DMS 273 treated with DMSO at 0.1 percent for 48 hours (cell line): ENCODE measurements around the gene NPEPL1.

Experiments
- DNase-seq: peaks from one replicate; lab custom pipeline; 2025; lab: John Stamatoyannopoulos, UW

The NPEPL1 gene

DNA sequence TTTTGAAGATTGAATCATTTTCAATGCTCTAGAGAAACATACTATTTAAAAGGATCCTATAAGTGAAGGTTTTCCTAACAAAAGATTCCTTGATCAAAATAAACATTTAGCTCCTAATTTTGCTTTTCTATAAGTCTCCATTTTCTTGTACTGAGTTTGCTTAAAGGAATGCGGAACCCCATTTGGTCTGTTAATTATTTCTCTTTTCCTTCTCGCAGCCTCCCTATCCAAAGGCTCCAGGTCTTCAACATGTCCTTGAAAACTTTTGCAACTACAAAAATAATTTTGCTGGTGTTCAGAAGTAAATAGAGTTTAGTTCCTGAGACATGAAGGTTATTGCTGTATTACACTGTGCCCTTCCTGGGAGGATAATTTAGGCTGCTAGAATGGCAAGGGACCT lies 8.3 kb upstream of the NPEPL1 start:
- DNase-seq, result no peak

DNA sequence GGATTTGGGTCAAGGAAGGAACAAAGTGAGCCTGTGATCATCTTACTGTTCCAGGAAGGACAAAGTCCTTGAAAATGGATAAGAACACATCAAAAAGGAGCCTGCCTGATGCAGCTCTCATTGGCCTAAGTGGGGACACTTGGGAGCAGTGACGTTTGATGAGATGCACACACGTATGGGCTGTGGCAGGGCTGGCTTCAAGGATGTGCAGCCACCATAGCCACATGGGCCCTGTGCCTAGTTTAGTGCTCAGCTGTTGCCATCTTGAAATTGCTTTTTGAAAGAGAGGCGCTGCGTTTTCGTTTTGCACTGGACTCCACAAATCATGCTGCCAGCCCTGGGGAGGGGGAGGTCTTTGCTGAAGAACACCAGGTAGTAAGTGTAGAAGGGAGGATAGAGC lies 6.6 kb upstream of the NPEPL1 start:
- DNase-seq, result no peak

DNA sequence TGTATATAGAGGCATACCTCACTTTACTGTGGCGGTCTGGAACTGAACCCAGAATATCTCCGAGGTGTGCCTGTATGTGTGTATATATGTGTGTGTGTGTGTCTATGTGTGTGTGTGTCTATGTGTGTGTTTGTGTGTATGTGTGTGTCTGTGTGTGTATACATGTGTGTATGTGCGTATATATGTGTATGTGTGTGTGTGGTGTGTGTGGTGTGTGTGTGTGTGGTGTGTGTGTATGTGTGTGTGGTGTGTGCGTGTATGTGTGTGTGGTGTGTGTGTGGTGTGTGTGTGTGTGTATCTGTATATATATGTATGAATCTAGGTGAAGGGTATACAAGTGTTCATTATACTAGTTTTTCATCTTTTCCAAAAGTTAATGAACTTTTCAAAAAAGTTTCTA lies 4.2 kb upstream of the NPEPL1 start:
- no peak for DNase-seq

DNA sequence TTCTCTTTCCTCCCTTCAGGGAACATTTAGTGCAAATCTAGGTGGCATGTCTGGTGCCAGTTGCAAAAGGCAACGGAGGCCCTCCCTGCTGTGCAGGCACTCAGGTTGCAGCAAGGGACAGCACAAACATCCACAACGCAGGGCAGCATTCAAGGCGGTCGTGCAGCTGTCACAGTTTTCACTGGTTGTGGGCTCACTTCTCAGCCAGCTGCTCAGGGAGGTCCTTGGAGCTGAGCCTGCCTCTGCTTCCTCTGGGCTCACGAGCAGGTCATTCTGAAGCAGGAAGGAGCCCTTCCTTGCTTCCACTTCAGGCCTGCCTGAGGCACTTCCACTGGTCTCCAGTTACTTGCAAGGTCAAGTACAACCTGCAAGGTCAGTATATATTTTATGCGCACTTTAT lies 3.8 kb upstream of the NPEPL1 start:
- DNase-seq, result peak; percentile 83

DNA sequence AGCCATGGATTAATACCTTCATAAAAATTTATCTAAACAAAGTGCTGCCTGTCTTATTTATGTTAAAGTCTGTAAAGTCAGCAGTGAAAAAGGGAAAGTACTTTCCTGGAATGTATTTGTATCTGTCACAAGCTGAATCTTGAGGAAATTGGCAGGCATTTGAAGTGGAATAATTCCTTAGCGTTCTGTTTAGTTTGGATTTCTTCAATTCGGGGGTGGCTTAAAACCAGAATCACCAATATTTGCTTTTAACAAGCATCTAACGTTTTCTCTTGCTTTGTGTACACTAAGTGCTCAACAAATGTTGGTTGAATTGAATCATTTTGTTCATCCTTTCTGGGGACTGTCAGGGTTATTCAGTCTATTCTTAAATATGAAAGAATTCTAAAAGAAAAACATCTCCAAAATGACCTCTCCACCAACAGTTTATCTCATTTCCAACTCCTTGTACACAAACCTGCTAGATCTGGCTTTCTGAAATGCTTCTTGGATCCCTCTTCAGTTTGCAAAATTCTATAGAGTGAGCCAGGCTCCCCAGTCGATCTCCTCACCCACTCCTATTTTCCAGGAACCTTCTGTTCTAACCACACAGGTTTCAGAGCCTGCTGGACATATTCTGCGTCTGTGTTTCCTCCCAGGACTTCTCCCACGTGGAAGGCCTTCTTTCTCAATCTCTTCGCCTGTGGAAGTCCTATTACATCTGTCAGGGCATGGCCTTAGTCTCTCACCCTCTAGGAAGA lies 2.0 kb upstream of the NPEPL1 start:
- DNase-seq, result peak; percentile 5

DNA sequence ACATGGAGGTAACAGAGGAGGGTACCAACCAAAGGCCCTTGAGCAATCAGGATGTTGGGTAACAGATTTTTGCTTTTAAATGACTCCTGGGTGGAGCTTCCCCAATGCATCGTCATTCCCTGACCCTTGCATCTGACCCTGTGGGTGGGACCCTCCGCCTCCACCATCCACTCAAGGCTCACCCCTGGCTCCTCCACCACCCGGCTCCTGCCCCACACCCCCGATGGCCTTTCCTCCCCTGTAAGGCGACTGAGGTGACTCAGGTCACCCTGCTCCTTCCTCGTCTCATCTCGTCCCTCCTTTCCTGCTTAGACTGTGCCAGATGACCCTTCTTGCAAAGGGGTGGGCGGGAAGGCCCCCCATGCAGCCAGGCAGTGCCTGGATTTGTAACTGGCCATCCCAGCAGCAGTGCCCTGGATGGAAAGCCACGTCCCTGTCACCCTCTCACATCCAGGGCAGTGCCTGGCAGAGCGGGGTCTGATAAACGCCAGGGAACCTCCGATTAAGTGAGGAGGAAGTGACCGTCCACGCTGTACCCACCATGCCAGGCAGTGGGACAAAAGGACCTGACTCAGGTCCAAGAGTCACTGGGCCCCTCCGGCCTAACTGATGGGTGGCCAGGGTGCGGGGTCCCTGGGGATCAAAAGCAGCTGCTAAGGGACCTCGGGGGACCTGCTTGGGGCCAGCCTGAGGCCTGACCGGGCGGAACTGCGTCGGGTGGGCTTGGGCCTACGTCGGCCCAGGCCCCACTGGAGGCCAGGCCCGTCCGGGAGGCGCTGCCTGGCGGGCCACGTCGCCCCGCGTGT lies 624 bp upstream of the NPEPL1 start:
- DNase-seq, result no peak

DNA sequence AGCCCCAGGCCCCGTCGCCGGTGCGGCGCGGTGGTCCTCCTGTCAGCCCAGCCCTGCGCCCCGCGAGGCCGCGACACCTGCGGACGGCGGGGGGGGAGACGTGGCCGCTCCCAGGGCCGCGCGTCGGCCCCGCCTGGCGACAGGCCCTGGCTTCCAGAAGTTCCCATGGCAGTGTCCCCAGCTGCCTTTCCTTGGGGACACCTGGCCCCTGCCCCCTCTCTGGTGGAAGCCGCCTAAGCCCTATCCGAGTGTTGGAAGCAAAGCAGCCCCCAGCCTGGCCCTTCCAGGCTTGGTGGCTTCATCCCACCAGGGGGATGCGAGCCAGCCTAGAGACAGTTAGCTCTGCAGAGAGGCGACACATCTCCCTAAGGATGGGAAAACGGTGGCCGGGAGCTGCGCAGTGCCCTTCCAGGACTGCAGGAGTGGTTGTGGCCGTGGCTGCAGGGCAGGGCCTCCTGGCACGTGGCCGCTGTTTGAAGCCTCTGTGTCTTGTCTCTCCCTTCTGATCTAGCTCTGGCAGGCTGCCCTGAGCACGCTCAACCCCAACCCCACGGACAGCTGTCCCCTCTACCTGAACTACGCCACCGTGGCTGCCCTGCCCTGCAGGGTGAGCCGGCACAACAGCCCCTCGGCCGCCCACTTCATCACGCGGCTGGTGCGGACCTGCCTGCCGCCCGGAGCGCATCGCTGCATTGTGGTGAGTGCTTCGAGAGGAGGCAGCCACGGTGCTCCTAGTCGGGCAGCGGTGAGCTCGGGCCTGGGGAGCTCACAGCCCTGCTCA lies 816 bp downstream of the NPEPL1 start:
- DNase-seq, result no peak

DNA sequence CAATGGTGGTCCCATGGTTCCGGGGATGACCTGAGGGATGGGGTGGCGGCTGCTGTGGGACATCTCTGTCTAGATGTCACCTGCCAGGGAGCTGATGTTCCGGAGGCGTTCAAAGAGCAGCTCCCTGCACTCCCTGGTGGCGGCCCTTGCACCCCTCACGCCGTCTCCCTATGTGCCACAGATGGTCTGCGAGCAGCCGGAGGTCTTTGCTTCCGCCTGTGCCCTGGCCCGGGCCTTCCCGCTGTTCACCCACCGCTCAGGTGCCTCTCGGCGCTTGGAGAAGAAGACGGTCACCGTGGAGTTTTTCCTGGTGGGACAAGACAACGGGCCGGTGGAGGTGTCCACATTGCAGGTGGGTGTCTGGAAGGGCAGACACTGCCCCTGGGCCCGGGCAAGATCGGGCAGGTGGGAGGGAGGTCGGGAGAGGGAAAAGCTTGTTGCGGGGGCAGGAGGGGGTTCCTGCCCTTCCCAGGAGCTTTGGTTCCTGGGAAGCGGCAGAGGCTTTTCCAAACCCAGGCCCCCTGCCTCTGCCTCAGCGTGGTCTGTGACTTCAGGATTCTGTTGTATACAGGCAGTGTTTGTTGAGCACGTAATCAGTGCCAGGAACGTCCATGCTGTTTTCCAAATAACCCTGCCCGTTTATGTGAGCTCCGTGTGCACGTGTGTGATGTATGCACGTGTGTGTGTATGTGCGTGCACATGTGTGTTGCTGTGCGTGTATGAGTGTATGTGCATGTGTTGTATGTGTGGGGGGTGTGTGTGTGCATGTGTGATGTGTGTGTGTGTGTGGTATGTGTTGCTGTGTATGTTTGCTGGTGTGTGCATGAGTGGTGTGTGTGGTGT lies 1.9 kb downstream of the NPEPL1 start:
- DNase-seq, result no peak

DNA sequence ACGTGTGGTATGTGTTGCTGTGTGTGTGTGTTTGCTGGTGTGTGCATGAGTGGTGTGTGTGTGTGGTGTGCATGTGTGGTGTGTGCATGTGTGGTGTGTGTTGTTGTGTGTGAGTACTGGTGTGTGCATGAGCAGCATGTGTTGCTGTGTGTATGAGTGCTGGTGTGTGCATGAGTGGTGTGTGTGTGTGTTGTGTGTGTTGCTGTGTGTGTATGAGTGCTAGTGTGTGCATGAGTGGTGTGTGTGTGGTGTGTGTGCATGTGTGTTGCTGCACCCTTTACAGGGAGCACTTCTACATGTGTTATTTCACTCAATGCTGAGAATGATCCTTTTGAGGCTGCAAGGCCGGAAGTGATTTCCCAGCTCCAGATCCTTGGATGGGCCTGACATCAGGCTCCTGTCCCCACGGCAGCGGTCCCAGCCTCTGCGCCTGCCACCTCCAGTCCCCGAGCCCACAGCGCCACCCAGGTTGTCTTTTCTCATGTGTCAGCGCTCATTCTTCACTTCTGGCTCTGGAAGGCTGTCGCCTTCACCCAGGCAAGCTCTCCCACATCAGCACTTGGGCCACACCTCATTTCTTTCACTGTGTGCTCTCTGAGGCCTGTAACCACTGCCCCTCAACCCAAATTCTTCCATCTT lies 2.6 kb downstream of the NPEPL1 start:
- no peak for DNase-seq

DNA sequence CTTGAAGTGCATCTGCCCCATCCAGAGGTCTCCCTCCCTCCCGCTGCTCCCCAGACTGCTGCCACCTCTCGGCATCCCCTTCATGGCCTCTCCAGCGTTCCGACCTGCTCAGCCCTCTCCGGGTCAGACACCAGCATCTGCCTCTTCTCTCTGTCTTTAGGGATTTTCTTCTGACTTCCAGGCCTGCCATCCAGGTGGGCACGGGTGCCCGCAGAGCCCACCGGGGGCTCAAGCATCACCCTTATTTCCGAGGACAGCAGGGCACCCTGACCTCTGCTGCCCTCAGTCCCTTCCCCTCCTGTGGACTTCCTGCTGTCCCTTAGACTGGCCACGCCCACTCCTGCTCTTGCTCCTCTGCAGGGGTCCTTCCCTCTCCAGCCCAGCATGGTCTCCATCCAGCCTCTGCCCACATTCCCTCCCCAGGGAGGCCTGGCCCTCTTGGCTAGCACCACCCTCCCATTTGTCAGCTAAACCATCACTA lies 3.3 kb downstream of the NPEPL1 start:
- no peak for DNase-seq

DNA sequence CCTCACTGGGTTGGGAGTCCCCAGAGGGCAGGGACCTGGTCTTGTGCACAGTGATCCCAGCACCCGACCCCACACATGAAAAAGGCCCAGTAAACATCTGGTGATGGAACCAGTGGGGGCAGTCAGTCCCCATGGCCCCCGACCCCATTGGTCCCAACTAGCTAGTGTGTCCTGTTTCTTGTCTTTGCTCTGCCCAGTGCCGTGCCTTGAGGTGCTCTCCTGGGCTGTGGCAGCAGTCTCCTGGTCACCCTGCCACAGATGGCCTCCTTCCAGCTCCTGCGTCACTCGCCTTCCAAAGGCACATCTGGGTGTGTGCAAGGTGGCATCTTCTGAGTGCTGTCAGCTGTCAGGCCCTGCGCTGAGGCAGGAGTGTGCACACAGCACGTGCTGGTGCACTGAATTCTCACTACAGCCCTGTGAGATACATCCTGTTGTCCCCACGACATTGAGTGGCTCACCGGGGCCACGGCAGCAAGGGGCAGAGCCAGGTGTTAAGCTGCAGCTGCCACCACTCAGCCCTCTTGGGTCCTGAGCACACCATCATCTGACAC lies 3.9 kb downstream of the NPEPL1 start:
- DNase-seq, result no peak

DNA sequence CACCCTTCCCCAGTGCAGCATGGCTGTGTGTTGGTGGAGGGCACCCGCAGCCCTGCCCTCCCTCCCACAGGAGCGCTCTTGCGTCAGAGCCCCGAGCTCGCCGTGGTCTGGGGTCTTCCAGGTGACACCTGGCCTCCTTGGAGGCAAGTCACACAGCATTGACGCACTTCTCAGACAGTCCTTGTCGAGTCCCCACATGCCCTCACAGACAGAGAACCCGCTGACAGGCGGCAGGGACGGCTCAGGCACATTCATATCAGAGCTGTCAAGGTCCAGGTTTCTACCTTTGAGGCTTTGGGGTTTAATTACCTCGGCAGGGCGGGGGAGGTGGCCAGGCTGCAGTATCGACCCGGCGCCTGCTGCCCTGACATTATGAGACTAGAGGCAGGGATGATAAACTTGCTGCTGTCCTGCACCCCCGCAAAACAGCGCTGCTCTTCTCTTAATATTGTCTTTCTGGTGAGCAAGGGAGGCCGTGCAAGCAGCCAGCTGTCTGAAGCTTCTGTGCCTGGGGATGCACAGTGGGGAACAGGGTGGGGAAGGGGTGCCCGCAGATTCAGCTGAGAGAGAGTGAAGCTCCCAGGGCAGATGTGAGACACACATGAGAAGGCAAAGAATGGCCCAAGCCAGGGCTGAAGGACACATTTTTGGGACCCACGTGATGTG lies 4.7 kb downstream of the NPEPL1 start:
- DNase-seq, result no peak

DNA sequence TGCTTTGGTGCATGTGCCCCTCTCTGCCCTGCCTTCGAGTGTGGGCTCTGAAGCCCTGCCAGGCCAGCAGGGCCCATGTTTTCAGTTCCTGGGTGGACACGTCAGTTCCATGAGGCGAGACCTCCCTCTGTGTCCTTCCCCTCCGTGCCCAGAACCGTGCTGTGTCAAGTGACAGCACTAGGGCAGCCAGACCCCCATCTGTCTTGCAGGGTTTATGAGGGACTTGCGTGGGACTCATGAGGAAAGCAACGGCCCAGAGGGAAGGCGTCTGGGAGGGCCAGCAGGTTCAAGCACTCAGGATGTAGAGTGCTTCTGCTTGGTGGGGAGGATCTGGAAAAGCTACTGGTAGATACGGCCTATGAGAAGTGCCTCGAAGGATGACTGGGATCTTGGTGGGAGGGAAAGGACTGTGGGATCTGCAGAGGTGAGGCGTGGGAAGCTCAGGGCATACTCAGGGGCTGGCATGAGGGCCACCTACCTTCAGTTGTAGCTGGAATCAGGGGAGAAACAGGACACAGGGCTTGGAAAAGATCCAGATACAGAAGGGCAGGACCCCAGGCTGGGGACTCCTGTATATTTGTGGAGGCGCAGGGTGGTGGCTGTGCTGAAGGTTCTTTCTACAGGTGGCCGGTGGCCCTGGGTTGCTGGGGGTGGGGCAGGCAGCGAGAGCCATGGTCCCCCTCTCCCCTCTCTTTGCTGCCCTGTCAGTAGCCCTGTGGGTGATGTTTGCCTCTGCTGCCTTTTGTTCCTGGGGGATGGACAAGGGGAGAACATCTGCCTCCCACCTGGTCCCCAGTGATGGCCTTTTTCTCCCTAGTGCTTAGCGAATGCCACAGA lies 5.5 kb downstream of the NPEPL1 start:
- DNase-seq, result no peak

DNA sequence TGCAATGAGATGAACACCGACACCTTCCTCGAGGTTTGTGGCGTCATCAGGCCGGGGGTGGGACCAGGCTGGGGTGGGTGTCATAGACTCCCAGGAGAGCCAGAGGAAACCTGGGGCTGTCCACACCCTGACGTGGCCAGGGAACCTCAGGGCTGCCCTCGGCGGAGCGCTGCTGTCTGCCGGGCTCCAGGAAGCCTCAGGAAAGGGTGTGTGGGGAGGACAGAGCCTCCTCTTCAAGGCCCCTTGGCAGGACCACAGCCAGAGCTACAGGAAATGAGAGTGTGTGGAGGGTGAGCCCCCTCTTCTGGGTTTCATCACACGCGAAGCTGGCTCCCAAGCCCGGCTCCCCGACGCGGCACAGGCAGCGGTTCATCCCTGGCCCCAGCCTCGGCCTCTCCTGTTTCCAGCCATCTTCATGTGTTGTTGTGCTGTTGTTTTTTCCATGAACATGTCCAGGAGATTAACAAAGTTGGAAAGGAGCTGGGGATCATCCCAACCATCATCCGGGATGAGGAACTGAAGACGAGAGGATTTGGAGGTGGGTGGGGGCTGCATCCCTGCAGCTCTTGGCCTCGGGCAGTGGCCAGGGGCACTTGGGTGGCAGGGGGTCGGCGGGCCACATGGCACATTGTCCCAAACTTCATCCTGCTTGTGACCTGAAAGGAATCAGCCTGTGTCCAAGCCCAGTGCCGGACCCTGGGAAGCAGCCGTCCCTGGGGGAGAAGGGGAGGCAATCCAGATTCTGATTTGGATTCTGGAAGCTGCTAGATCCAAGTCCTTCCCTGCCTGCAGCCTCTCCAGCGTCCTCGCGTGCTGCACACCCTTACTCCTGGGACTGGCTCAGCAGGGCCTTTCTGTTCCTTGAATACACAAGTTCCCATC lies 6.4 kb downstream of the NPEPL1 start:
- DNase-seq, result no peak

DNA sequence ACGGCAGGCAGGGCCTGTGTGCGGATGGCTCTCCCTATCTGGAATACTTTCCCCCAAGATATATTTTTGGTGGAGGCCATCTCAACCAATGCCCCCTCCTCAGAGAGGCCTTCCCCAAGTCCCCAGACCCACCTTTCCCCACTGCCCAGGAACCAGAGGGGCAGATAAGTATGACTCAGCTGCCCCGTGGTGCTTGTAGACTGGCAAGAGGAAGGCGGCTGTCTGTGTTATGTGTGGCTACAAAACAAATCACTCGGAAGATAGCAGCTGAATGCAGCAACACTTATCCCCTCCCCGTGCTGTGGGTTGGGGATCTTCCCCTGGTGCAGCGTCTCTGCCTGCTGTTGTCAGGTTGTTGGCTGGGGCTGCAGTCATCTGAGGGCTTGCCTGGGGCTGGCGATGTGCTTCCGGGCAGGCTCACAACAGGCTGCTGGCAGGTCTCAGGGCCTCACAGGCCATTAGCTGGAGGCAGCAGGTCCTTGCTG lies 7.1 kb downstream of the NPEPL1 start:
- no peak for DNase-seq

DNA sequence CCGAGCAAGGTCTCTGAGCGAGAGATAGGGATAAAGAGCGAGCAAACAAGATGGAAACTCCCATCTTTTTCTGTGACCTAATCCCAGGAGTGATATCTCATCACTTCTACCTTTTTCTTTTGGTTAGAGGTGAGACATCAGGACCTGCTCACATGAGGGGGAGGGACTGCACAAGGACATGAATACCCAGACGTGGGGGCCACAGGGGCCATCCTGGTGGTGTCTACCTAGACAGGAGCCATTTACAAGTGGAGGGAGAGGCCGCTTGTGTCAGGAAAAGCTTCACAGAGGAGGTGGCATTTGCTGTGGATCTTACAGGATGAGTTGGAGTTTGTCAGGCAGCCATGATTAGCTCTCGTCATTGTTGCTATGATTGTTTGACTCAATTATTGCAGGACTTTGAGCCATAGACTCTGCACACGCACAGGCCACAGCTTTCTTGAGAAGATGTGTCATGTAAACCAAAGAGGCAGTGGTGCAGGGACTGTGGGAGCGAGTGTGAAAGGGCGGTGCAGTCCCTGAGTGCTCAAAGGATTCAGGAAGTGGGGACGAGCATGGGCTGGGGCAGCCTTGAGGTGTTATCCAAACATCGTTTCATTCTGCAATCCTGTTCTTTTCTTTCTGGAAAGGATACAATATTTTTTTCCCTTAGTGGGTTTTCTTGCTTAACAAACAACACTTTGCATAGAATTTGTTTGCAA lies 7.7 kb downstream of the NPEPL1 start:
- DNase-seq, result no peak

DNA sequence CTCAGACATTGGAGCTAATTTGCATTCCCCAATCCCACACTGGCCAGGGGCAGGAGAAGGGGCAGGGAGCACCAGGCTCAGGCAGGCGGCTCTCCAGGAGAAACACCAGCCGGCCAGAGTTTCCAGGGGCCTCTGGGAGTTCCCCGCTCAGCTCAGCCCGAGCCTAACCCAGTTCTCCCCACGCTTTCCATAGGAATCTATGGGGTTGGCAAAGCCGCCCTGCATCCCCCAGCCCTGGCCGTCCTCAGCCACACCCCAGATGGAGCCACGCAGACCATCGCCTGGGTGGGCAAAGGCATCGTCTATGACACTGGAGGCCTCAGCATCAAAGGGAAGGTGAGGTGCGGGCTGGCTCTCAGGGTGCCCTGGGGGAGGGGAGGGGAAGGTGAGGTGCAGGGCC lies 8.2 kb downstream of the NPEPL1 start:
- DNase-seq, result no peak
